ENCODE results near the gene KHK. TPM values are rescaled to one million over a fixed set of nuclear protein-coding genes. Genes with fewer than 3 reads are reported as not detected.

KHK gene
- total RNA-seq, 6 experiments from 2014 or later, result 101 to 283 (median 206) TPM

GRCh38 chr2:27039871-27040270 is 46.7 kb upstream of the KHK start:
- DNase-seq, result no peak
- Histone ChIP-seq H3K27ac (no peak overlapping the region), H3K27me3 (no peaks in the 10 kb centered on the region), H3K4me3 (no peak overlapping the region), H3K4me1 (no peaks in the 10 kb centered on the region), H3K9me3 (no peaks in the 10 kb centered on the region), H3K36me3 (peaks cover 5 to 71% (median 42%) of the 10 kb centered on the region in 4 donors)
- no CpG with 5 or more reads among the region's 7 CpGs for WGBS (ENCODE audit: insufficient coverage, low coverage, low lambda C conversion rate, missing lambda C conversion rate)
- ATAC-seq, result no peak
- TF ChIP-seq POLR2A (IDR thresholded peaks at IDR 0.05) (no peak), CTCF (IDR thresholded peaks at IDR 0.05) (no peak)
- intact Hi-C loops (cut with DNase I), result no loop called here

- ATAC-seq, result peak; percentile 21 to 64 (median 49)
- H3K27me3 ChIP-seq, result no peaks in the 10 kb centered on the region
- no peak for DNase-seq
- no peak overlapping the region for H3K27ac ChIP-seq
- no peaks in the 10 kb centered on the region for H3K4me1 ChIP-seq
- H3K9me3 ChIP-seq, result no peaks in the 10 kb centered on the region
- intact Hi-C loops (cut with DNase I), result no loop called here
- TF ChIP-seq POLR2A (IDR thresholded peaks at IDR 0.05), result no peak
- no peak for TF ChIP-seq CTCF (IDR thresholded peaks at IDR 0.05)
- H3K36me3 ChIP-seq, result peaks cover 5 to 67% (median 40%) of the 10 kb centered on the region in 4 donors
- H3K4me3 ChIP-seq, result no peak overlapping the region
- no CpG with 5 or more reads among the region's 8 CpGs for WGBS (ENCODE audit: insufficient coverage, low coverage, low lambda C conversion rate, missing lambda C conversion rate)
These were observed 46.3 kb upstream of the KHK start for GRCh38 chr2:27040282-27040681.

- Histone ChIP-seq H3K4me1 (no peaks in the 10 kb centered on the region), H3K27ac (no peak overlapping the region), H3K4me3 (no peak overlapping the region), H3K36me3 (peaks cover 5 to 53% (median 29%) of the 10 kb centered on the region in 4 donors), H3K9me3 (no peaks in the 10 kb centered on the region), H3K27me3 (no peaks in the 10 kb centered on the region)
- WGBS (ENCODE audit: insufficient coverage, low coverage, low lambda C conversion rate, missing lambda C conversion rate), result 74% methylated on average over 5 of the region's 5 CpGs
- TF ChIP-seq CTCF (IDR thresholded peaks at IDR 0.05), result no peak
- no peak for TF ChIP-seq POLR2A (IDR thresholded peaks at IDR 0.05)
- no peak for DNase-seq
- intact Hi-C loops (cut with DNase I), result no loop called here
- ATAC-seq, result no peak
These were observed 44.8 kb upstream of the KHK start for GRCh38 chr2:27041752-27042151.

- Histone ChIP-seq H3K4me3 (no peak overlapping the region), H3K27me3 (no peaks in the 10 kb centered on the region), H3K36me3 (peaks cover 2 to 48% (median 25%) of the 10 kb centered on the region in 4 donors), H3K9me3 (no peaks in the 10 kb centered on the region), H3K4me1 (no peaks in the 10 kb centered on the region), H3K27ac (no peak overlapping the region)
- intact Hi-C loops (cut with DNase I), result no loop called here
- 75% methylated on average over 9 of the region's 10 CpGs for WGBS (ENCODE audit: insufficient coverage, low coverage, low lambda C conversion rate, missing lambda C conversion rate)
- ATAC-seq, result no peak
- no peak for DNase-seq
- TF ChIP-seq POLR2A (IDR thresholded peaks at IDR 0.05) (no peak), CTCF (IDR thresholded peaks at IDR 0.05) (no peak)
These were observed 44.4 kb upstream of the KHK start for GRCh38 chr2:27042159-27042661.
